ENCODE measurements around the gene CTIF. TPM values are rescaled to one million over a fixed set of nuclear protein-coding genes. Genes with fewer than 3 reads are reported as not detected.

Gene CTIF
- total RNA-seq, 1 experiment from 2014 or later = 26.5 TPM

- DNase-seq (ENCODE audit: low read depth, low spot score) (no peak), ATAC-seq (no peak)
- ChIA-PET POLR2A (no interaction called here), CTCF (no interaction called here)
- intact Hi-C loops (cut with micrococcal nuclease; ENCODE audit: unreplicated experiment) (no loop called here), in situ Hi-C loops (cut with HindIII; ENCODE audit: low pct_unique_long_range_greater_than_20kb, low sequenced_read_pairs) (no loop called here)
- TF ChIP-seq SIN3A (IDR thresholded peaks at IDR 0.05; ENCODE audit: borderline replicate concordance, insufficient read depth, low read depth, low read length) (no peak), CTCF (IDR thresholded peaks at IDR 0.05) (no peak), TCF7L2 (IDR thresholded peaks at IDR 0.05; ENCODE audit: low read depth, low read length) (no peak), POLR2AphosphoS5 (IDR thresholded peaks at IDR 0.05; ENCODE audit: low read depth, low read length) (no peak)
- TF ChIP-seq, protein P1, sequence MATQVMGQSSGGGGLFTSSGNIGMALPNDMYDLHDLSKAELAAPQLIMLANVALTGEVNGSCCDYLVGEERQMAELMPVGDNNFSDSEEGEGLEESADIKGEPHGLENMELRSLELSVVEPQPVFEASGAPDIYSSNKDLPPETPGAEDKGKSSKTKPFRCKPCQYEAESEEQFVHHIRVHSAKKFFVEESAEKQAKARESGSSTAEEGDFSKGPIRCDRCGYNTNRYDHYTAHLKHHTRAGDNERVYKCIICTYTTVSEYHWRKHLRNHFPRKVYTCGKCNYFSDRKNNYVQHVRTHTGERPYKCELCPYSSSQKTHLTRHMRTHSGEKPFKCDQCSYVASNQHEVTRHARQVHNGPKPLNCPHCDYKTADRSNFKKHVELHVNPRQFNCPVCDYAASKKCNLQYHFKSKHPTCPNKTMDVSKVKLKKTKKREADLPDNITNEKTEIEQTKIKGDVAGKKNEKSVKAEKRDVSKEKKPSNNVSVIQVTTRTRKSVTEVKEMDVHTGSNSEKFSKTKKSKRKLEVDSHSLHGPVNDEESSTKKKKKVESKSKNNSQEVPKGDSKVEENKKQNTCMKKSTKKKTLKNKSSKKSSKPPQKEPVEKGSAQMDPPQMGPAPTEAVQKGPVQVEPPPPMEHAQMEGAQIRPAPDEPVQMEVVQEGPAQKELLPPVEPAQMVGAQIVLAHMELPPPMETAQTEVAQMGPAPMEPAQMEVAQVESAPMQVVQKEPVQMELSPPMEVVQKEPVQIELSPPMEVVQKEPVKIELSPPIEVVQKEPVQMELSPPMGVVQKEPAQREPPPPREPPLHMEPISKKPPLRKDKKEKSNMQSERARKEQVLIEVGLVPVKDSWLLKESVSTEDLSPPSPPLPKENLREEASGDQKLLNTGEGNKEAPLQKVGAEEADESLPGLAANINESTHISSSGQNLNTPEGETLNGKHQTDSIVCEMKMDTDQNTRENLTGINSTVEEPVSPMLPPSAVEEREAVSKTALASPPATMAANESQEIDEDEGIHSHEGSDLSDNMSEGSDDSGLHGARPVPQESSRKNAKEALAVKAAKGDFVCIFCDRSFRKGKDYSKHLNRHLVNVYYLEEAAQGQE (IDR thresholded peaks at IDR 0.05; ENCODE audit: insufficient read depth in 1 of 2, low read depth in 2 of 2, low read length in 1 of 2) = no peak
- Histone ChIP-seq H3K36me3 (ENCODE audit: control insufficient read depth, insufficient read depth, low read length) (no peaks in the 10 kb centered on the region), H3K27ac (ENCODE audit: low read length) (no peak overlapping the region), H3K9me3 (ENCODE audit: control insufficient read depth, insufficient read depth, low read depth, low read length) (no peaks in the 10 kb centered on the region), H3K4me1 (ENCODE audit: control insufficient read depth, insufficient read depth, low read length) (no peaks in the 10 kb centered on the region), H3K4me3 (ENCODE audit: low read depth in 2 of 2, low read length in 2 of 2) (no peak overlapping the region), H3K27me3 (ENCODE audit: control insufficient read depth, insufficient read depth, low read length) (no peaks in the 10 kb centered on the region)
- no TSS peak for BruUV-seq (replicated peaks)
These were observed 164.6 kb downstream of the CTIF start for GRCh38 chr18:48703418-48703817.

DNA sequence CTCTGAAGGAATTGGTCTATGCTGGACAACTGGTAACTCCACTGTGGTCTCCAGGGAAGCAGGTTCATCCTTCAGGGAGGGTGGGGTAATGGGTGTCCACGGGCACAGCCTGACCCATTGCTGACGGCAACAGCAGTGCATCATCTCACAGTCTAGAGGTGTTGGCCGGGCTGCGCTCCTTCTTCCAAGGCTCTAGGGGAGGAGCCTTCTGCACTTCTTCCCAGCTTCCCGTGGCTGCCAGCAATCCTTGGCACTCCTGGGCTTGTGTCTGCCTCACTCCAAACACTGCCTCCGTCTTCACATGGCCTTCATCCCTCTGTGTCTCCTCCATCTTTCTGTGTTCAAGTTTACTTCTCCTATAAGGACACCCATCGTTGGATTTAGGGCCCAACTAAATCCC is 166.2 kb downstream of the CTIF start:
- BruUV-seq (replicated peaks) = no TSS peak
- ATAC-seq (no peak), DNase-seq (ENCODE audit: low read depth, low spot score) (no peak)
- no peak overlapping the region for H3K27ac ChIP-seq (ENCODE audit: low read length)
- no peaks in the 10 kb centered on the region for H3K36me3 ChIP-seq (ENCODE audit: control insufficient read depth, insufficient read depth, low read length)
- H3K27me3 ChIP-seq (ENCODE audit: control insufficient read depth, insufficient read depth, low read length) = no peaks in the 10 kb centered on the region
- ChIA-PET POLR2A (no interaction called here), CTCF (no interaction called here)
- no peak overlapping the region for H3K4me3 ChIP-seq (ENCODE audit: low read depth in 2 of 2, low read length in 2 of 2)
- in situ Hi-C loops (cut with HindIII; ENCODE audit: low pct_unique_long_range_greater_than_20kb, low sequenced_read_pairs) = no loop called here
- intact Hi-C loops (cut with micrococcal nuclease; ENCODE audit: unreplicated experiment) = no loop called here
- no peaks in the 10 kb centered on the region for H3K9me3 ChIP-seq (ENCODE audit: control insufficient read depth, insufficient read depth, low read depth, low read length)
- H3K4me1 ChIP-seq (ENCODE audit: control insufficient read depth, insufficient read depth, low read length) = no peaks in the 10 kb centered on the region
- TF ChIP-seq TCF7L2 (IDR thresholded peaks at IDR 0.05; ENCODE audit: low read depth, low read length) = no peak
- no peak for TF ChIP-seq POLR2AphosphoS5 (IDR thresholded peaks at IDR 0.05; ENCODE audit: low read depth, low read length)
- TF ChIP-seq SIN3A (IDR thresholded peaks at IDR 0.05; ENCODE audit: borderline replicate concordance, insufficient read depth, low read depth, low read length) = no peak
- TF ChIP-seq, protein P1 (IDR thresholded peaks at IDR 0.05; ENCODE audit: insufficient read depth in 1 of 2, low read depth in 2 of 2, low read length in 1 of 2) = no peak
- TF ChIP-seq CTCF (IDR thresholded peaks at IDR 0.05) = no peak
